A673 (cell line): ENCODE data around the gene GCDH.

Source experiments
- EZH2 ChIP-seq: fragments of 200-600 bp; sonication (generic); IDR thresholded peaks from 2 replicates; pipeline ENCODE4 v1.6.1; 2017; ENCODE audit warnings: borderline replicate concordance, low read depth, mild to moderate bottlenecking, mixed read lengths, antibody characterized with exemption, low read length; ENCODE audit not compliant: poor library complexity, severe bottlenecking
- TF ChIP-seq, protein P1 (sequence below): fragments of 300-800, 200-600 bp; sonication (generic); conservative IDR thresholded peaks from 2 replicates; pipeline ENCODE4 v1.5.1; 2017; ENCODE audit warnings: low read depth, mild to moderate bottlenecking, antibody characterized with exemption, low read length, moderate library complexity, mixed read lengths

DNA sequence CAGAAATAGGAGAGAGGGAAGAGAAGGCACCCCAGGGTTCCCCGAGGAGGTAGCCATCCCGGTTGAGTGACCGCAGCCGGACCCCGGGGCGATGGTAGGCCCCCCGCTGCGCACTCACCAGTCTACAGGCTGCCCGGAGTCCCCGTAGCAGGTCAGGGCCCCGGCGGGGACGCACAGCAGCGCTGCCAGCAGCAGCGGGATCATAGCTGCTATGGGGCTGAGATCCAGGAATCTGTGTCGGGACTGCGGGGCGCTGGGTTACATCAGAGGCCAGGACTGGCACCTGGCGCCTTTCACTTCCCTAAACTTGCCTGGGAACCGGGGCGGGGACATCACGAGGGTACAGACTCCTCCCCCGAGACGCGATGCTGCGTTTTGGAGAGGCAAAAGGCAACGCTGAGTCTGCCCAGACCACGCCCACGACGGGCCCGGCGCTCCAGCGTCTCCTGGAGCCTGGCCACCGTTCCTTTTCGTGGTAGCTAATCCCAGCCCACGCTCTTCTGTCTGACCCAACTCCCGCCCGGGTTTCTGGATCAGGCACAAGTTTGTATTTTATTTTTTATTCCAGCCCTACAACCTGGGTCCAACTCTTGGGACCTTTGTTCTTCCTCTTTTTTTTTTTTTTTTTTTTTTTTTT lies 9.7 kb upstream of the GCDH start, which contains the start of gene DNASE2:
- TF ChIP-seq, protein P1, sequence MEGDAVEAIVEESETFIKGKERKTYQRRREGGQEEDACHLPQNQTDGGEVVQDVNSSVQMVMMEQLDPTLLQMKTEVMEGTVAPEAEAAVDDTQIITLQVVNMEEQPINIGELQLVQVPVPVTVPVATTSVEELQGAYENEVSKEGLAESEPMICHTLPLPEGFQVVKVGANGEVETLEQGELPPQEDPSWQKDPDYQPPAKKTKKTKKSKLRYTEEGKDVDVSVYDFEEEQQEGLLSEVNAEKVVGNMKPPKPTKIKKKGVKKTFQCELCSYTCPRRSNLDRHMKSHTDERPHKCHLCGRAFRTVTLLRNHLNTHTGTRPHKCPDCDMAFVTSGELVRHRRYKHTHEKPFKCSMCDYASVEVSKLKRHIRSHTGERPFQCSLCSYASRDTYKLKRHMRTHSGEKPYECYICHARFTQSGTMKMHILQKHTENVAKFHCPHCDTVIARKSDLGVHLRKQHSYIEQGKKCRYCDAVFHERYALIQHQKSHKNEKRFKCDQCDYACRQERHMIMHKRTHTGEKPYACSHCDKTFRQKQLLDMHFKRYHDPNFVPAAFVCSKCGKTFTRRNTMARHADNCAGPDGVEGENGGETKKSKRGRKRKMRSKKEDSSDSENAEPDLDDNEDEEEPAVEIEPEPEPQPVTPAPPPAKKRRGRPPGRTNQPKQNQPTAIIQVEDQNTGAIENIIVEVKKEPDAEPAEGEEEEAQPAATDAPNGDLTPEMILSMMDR: no peak
- no peak for TF ChIP-seq EZH2
